ENCODE results near the gene PTPRZ1. TPM values are rescaled to one million over a fixed set of nuclear protein-coding genes. Genes with fewer than 3 reads are reported as not detected.

The PTPRZ1 gene
- total RNA-seq, 6 experiments from 2014 or later = 0.07 to 0.13 TPM; not detected in 4

- DNase-seq = no peak
- H3K36me3 Mint-ChIP-seq (ENCODE audit: low read depth) = no peaks in the 10 kb centered on the region
- H3K27me3 Mint-ChIP-seq (ENCODE audit: insufficient read depth) = no peaks in the 10 kb centered on the region; the same call in 1 of the 2 replicates
- H3K4me1 Mint-ChIP-seq (ENCODE audit: low read depth) = no peaks in the 10 kb centered on the region
- no peak overlapping the region for H3K27ac Mint-ChIP-seq
- no peak for TF ChIP-seq CTCF (IDR thresholded peaks at IDR 0.05)
- no peak overlapping the region; the same call in 1 of the 2 replicates for H3K4me3 Mint-ChIP-seq
- no peaks in the 10 kb centered on the region for H3K9me3 Mint-ChIP-seq
These were observed 51.6 kb downstream of the PTPRZ1 start for GRCh38 chr7:121924269-121925186.

GRCh38 chr7:121931149-121931902, 58.4 kb downstream of the PTPRZ1 start:
- no peaks in the 10 kb centered on the region; the same call in 1 of the 2 replicates for H3K27me3 Mint-ChIP-seq (ENCODE audit: insufficient read depth)
- no peak overlapping the region for H3K27ac Mint-ChIP-seq
- no peak for DNase-seq
- no peak for TF ChIP-seq CTCF (IDR thresholded peaks at IDR 0.05)
- peaks cover 36% of the 10 kb centered on the region; the same call in 1 of the 2 replicates for H3K4me1 Mint-ChIP-seq (ENCODE audit: low read depth)
- peak overlapping the region; percentile 27; the same call in 1 of the 2 replicates for H3K4me3 Mint-ChIP-seq
- H3K9me3 Mint-ChIP-seq = no peaks in the 10 kb centered on the region
- no peaks in the 10 kb centered on the region for H3K36me3 Mint-ChIP-seq (ENCODE audit: low read depth)

GRCh38 chr7:121932768-121933167, 59.8 kb downstream of the PTPRZ1 start:
- Mint-ChIP-seq H3K27ac (no peak overlapping the region), H3K4me1 (ENCODE audit: low read depth) (peaks cover 47% of the 10 kb centered on the region; the same call in 1 of the 2 replicates), H3K4me3 (no peak overlapping the region), H3K27me3 (ENCODE audit: insufficient read depth) (no peaks in the 10 kb centered on the region; the same call in none of the 2 replicates), H3K36me3 (ENCODE audit: low read depth) (no peaks in the 10 kb centered on the region), H3K9me3 (no peaks in the 10 kb centered on the region)
- no peak for TF ChIP-seq CTCF (IDR thresholded peaks at IDR 0.05)
- no peak for DNase-seq

GRCh38 chr7:121936951-121937623, 64.1 kb downstream of the PTPRZ1 start:
- no peaks in the 10 kb centered on the region for H3K36me3 Mint-ChIP-seq (ENCODE audit: low read depth)
- peak overlapping the region; percentile 24; the same call in 1 of the 2 replicates for H3K4me3 Mint-ChIP-seq
- no peaks in the 10 kb centered on the region for H3K9me3 Mint-ChIP-seq
- DNase-seq = no peak
- no peak overlapping the region; the same call in 1 of the 2 replicates for H3K27ac Mint-ChIP-seq
- no peaks in the 10 kb centered on the region; the same call in 1 of the 2 replicates for H3K27me3 Mint-ChIP-seq (ENCODE audit: insufficient read depth)
- TF ChIP-seq CTCF (IDR thresholded peaks at IDR 0.05) = no peak
- peaks cover 69% of the 10 kb centered on the region; the same call in 1 of the 2 replicates for H3K4me1 Mint-ChIP-seq (ENCODE audit: low read depth)

GRCh38 chr7:121938429-121938996, 65.6 kb downstream of the PTPRZ1 start:
- no peaks in the 10 kb centered on the region for H3K9me3 Mint-ChIP-seq
- no peaks in the 10 kb centered on the region for H3K36me3 Mint-ChIP-seq (ENCODE audit: low read depth)
- TF ChIP-seq CTCF (IDR thresholded peaks at IDR 0.05) = no peak
- DNase-seq = no peak
- H3K4me3 Mint-ChIP-seq = peak overlapping the region; percentile 56; the same call in 1 of the 2 replicates
- no peaks in the 10 kb centered on the region; the same call in 1 of the 2 replicates for H3K27me3 Mint-ChIP-seq (ENCODE audit: insufficient read depth)
- peak overlapping the region; percentile 17; the same call in 1 of the 2 replicates for H3K27ac Mint-ChIP-seq
- H3K4me1 Mint-ChIP-seq (ENCODE audit: low read depth) = peaks cover 73% of the 10 kb centered on the region; the same call in 1 of the 2 replicates

Measured in HFFc6 (cell line).